ENCODE data around the gene HMCES. TPM values are rescaled to one million over a fixed set of nuclear protein-coding genes. Genes with fewer than 3 reads are reported as not detected.

The HMCES gene
- 27.9 and 35.6 TPM in 2 replicates for total RNA-seq

DNA sequence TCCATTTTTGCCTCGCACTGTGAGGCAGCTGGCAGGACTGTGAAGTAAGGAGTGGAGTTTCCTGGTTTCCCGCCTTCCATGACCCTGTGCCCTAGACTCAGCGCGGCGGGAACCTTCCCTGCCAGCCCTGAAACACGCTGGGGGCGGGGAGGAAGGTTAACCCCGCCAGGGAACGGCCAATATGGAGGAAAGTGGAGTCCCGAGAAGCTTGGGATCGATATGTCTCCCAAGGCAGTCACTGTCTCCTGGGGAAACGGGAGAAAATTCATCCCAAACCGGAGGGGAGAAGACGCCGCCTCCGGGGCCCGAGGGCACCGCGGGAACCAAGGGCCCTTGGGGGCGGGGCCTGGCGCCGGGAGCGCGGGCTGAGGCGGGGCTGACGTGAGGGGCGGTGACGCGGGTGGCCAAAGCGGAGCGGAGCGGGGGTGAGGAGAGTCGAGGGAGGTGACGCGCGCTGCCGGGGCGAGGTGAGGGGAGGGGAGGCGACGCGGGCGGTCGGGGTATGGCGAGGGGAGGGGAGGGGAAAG lies at the start of gene HMCES:
Gene HMCES (plus strand): TSS at position 432 of the 527 bp plus-strand sequence. CDS start 863 bp downstream, outside the sequence.
- peak; percentile 58 for DNase-seq (ENCODE audit: low read depth, low spot score)

DNA sequence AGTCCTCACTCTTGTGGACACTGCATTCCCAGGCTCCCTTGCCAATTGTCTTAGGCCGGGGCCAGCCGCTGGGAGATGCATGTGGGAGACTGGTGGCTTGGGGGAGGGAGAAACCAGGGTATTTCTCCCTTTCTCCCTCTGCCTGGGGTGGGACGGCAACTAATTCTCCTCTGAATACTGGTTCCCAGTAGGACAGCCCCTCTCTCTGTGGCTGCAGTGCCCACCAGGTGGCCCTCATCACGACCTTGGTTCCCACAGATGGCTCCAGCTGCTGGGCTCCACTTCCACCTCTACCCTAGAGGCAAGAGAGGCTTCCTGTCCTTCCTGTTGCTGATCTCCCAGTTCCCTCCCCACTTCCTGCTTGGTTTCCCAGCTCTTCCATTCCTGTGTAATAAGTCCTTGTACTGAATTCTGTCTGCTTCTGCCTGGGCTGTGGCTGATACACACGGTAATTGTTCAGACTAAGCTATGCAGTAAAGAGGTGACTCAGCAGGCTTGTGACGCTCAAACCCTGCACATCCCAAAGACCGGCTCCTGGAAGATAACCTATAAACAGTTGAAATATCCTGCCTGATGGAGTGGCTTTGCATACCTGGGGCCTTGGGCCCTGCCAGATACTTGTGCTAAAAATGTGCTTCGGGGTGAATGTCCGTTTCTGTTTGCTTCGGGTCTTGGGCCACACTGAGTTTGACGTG lies 49.6 kb upstream of the HMCES start:
- DNase-seq (ENCODE audit: low read depth, low spot score) = peak; percentile 20

DNA sequence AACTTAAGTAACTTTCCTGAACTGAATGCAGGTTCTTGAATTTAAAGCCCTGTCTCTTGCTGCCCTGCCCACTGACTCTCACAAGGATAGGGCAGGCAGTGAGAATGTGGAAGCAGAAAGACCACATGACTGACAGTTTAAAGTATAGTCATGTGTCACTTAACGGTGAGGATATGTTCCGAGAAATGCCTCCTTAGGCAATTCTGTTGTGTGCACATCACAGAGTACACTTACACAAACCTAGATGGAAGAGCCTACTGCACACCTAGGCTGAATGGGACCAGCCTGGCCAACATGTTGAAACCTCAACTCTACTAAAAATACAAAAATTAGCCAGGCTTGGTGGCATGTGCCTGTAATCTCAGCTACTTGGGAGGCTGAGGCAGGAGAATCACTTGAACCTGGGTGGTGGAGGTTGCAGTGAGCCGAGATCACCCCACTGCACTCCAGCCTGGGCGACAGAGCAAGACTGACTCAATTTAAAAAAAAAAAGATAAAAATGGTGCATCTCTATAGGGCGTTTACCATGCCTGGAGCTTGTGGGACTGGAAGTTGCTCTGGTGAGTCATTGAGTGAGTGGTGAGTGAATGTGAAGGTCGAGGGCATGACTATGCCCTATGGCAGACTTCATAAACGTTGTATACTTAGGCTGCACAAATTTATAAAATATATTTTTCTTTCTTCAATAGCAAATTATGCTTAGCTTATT lies 48.2 kb upstream of the HMCES start:
- DNase-seq (ENCODE audit: low read depth, low spot score) = no peak

- no peak for DNase-seq (ENCODE audit: low read depth, low spot score)
These were observed 47.1 kb upstream of the HMCES start for GRCh38 chr3:129231331-129232119.

DNA sequence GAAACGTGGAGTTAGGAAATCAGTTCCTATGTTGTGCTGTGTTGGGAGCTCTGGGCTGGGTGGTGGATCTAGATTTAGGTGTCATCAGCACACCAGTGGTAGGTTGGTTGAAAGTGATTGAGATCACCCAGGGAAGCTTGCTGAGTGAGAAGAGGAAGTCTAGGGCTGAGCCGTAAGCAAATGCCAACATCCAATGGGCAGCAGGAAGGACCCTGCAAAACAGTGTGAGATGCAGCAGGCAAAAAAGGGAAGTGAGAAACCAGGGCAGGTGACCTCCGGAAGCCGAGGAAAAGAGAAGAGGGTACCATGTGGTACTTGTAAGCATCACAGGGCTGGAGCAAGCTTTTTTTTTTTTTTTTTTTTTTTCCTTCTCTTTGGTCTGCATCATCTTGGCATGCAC lies 45.1 kb upstream of the HMCES start:
- no peak for DNase-seq (ENCODE audit: low read depth, low spot score)

GRCh38 chr3:129234441-129234840 lies 44.2 kb upstream of the HMCES start:
- no peak for DNase-seq (ENCODE audit: low read depth, low spot score)

- no peak for DNase-seq (ENCODE audit: low read depth, low spot score)
These were observed 43.2 kb upstream of the HMCES start for GRCh38 chr3:129235344-129235917.

- no peak for DNase-seq (ENCODE audit: low read depth, low spot score)
These were observed 39.5 kb upstream of the HMCES start for GRCh38 chr3:129238945-129239705.

GRCh38 chr3:129239991-129240390 lies 38.7 kb upstream of the HMCES start:
- DNase-seq (ENCODE audit: low read depth, low spot score) = no peak

DNA sequence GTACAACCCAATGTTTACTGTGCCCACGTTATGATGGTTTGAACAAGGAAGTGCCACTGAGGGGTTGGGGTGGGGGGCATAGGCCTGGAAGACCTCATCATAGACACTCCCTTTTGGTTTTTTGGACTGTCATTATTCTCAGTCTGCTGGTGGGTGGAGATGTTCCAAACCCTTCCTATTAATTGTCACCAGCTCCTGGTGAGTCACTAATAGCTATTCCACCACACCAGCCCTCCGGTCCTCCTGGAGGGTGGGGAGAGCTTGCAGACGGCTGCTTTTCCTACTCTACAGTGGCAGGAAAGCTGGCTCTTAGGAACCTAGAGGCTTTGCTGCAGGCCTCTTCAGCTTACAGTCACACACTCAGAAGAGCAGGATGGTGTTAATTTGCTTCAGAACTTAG lies 38.2 kb upstream of the HMCES start:
- no peak for DNase-seq (ENCODE audit: low read depth, low spot score)

GRCh38 chr3:129245141-129245540 lies 33.5 kb upstream of the HMCES start:
- DNase-seq (ENCODE audit: low read depth, low spot score) = no peak

GRCh38 chr3:129245641-129246306 lies 32.9 kb upstream of the HMCES start:
- DNase-seq (ENCODE audit: low read depth, low spot score) = peak; percentile 63

DNA sequence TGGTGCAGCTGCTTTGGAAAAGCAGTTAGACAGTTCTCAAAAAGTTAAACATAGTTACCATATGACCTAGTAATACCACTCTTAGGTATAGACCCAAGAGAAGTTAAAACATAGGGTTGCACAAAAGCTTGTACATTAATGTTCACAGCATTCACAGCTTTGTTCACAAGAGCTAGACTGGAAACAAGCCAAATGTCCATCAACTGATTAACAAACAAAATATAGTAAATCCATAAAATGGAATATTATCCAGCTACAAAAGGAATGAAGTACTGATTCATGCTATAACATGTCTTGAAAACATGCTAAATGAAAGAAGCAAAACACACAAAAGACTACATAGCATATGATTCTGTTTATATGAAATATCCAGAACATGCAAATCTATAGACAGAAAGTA lies 32.0 kb upstream of the HMCES start:
- no peak for DNase-seq (ENCODE audit: low read depth, low spot score)

- DNase-seq (ENCODE audit: low read depth, low spot score) = no peak
These were observed 30.2 kb upstream of the HMCES start for GRCh38 chr3:129248286-129248979.

DNA sequence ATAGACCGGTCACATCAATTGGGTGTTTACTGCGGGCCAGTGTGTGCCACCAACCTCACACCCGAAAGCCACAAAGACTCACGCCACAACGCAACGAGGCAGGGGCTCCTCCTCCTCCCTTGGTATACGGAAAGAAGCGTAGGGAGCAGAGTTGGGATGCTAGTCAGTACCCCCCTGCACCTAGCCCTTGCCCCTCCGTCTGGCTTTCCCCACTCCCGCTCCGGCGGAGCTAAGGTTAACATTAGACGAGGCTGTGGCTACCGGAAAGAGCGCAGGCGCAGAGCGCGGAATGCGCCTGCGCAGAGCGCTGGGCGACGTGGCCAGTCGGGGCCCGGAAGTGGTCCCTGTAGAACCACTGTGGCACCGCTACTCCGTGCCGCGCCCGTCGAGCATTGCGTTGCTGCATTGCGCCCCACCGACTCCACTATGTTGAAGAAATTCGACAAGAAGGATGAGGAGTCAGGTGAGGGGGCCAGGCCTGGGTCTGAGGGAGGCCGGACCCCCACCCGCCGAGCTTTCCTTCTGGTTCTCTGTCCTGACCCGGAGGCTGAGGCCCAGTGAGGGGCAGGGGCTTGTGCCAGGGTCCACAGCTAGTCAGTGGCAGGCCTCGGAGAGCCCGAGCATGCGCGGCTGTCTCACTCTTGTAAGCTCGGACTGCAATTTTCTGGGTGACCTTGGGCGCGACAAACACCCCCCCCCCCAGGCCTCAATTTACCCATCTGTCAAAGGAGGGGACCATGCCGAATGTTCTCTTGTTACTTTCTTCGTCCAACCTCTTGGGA lies 29.2 kb upstream of the HMCES start, which contains the start of gene COPG1:
Gene COPG1 (plus strand): TSS at position 323 of the 782 bp plus-strand sequence. CDS start 104 bp downstream, at position 427.
- no peak for DNase-seq (ENCODE audit: low read depth, low spot score)

DNA sequence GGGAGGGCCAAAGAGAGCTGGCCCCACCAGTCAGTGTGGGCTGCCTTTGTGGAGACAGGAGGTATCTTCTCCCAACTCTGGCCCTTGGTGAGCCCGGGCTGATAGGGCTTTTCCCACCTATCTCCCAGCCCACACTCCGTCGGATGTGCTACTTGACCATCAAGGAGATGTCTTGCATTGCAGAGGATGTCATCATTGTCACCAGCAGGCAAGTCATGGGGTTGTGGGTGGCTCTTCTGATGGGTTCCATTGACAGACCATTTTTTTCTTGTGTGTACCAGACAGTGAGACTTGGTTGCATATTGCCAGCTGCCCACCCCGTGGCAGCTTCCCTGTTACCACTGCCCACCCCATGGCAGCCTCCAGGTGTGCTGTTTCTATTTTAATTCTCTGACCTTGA lies 25.9 kb upstream of the HMCES start:
- no peak for DNase-seq (ENCODE audit: low read depth, low spot score)

- DNase-seq (ENCODE audit: low read depth, low spot score) = no peak
These were observed 24.0 kb upstream of the HMCES start for GRCh38 chr3:129254536-129255230.

DNA sequence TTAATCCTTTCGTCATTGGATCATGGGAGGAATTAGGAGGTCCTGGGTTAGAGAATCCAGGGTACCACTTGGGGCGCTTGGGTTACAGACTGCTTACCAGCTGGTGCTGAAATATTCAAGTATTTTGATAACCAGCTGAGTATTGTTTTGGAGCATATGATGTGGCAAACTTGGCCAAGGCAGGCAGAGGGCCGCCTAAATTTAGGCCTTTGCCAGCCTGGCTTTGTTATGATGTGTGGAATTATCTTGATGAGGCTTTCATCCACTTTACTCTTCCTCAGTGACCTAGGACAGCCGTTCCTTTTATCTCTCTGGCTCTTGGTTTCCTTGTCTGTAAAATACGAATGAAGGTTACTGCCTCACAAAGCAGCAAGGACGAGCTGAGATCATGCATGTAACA lies 22.4 kb upstream of the HMCES start:
- DNase-seq (ENCODE audit: low read depth, low spot score) = no peak
